Choroid plexus epithelial cell (primary cell): Measurements from ENCODE around the gene TCP11L2.

Experiments used
- DNase-seq: peaks from one replicate; pipeline ENCODE4 v3.0.0-alpha.2; 2010; ENCODE audit warnings: low read depth
- H3K4me3 ChIP-seq: 2 replicates; pipeline ENCODE4 v1.5.1; 2011; ENCODE audit warnings: low read depth, mild to moderate bottlenecking, control low read depth, low read length, moderate library complexity
- CTCF ChIP-seq: conservative IDR thresholded peaks from 2 replicates; pipeline ENCODE4 v1.5.1; 2011; ENCODE audit warnings: low read depth, mild to moderate bottlenecking, control low read depth, inconsistent platforms, low read length, moderate library complexity

Gene TCP11L2

GRCh38 chr12:106304797-106305196 is 2.3 kb downstream of the TCP11L2 start:
- H3K4me3 ChIP-seq: no peak overlapping the region
- DNase-seq: no peak
- TF ChIP-seq CTCF: no peak

- no peak for TF ChIP-seq CTCF
- no peak for DNase-seq
- no peak overlapping the region for H3K4me3 ChIP-seq
These were observed 2.8 kb downstream of the TCP11L2 start for GRCh38 chr12:106305376-106305775.

GRCh38 chr12:106307181-106307580 is 4.6 kb downstream of the TCP11L2 start:
- H3K4me3 ChIP-seq: no peak overlapping the region
- TF ChIP-seq CTCF: no peak
- no peak for DNase-seq

- TF ChIP-seq CTCF: no peak
- DNase-seq: no peak
- no peak overlapping the region for H3K4me3 ChIP-seq
These were observed 5.6 kb downstream of the TCP11L2 start for GRCh38 chr12:106308121-106308520.

- no peak for TF ChIP-seq CTCF
- no peak overlapping the region for H3K4me3 ChIP-seq
- DNase-seq: no peak
These were observed 6.1 kb downstream of the TCP11L2 start for GRCh38 chr12:106308611-106309010.

- TF ChIP-seq CTCF: no peak
- no peak overlapping the region for H3K4me3 ChIP-seq
- DNase-seq: peak; percentile 81
These were observed 7.4 kb downstream of the TCP11L2 start for GRCh38 chr12:106309671-106310505.

GRCh38 chr12:106310687-106311086 is 8.2 kb downstream of the TCP11L2 start:
- no peak for TF ChIP-seq CTCF
- no peak overlapping the region for H3K4me3 ChIP-seq
- no peak for DNase-seq
